HG02840 (cell line): ENCODE measurements around the gene THUMPD1.
"Not testable (repeated sequence)": the region's sequence is repeated elsewhere in the genome, so short reads cannot be mapped to it uniquely, and the experiment has no call there.

Source experiments
- ATAC-seq: cut with Tn5 transposase; IDR thresholded peaks from one replicate; pipeline ENCODE4 v1.9.1; 2021; ENCODE audit warnings: mild to moderate bottlenecking, moderate library complexity, moderate number of reproducible peaks; ENCODE audit not compliant: unreplicated experiment, low FRiP score

THUMPD1 gene

DNA sequence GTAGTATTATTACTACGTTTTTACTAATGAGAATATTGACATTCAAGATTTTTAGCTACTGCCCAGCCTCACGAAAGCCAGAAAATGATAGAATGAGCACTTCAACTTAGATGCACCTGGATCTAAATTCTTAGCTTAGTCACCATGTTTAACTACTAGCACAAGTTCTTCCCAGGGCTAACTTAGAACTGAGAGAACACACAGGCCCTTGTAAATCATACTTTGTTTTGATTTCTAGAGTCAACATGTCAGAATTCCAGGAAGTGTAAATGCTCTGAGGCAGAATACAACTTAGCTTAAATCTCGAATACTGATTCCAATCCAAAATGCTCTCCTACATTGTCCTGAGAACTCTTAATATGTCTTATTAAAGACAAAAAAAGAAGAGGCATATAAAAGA lies 37.3 kb downstream of the THUMPD1 start:
- no peak for ATAC-seq

DNA sequence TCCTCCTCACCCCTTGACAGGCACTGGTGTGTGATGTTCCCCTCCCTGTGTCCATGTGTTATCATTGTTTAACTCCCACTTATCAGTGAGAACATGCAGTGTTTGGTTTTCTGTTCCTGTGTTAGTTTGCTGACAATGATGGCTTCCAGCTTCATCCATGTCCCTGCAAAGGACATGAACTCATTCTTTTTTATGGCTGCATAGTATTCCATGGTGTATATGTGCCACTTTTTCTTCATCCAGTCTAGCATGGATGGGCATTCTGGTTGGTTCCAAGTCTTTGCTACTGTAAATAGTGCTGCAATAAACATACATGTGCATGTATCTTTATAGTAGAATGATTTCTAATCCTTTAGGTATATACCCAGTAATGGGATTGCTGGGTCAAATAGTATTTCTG lies 39.9 kb downstream of the THUMPD1 start:
- not testable (repeated sequence) for ATAC-seq

- no peak for ATAC-seq
Measured at GRCh38 chr16:20696618-20697017, 45.0 kb downstream of the THUMPD1 start.

DNA sequence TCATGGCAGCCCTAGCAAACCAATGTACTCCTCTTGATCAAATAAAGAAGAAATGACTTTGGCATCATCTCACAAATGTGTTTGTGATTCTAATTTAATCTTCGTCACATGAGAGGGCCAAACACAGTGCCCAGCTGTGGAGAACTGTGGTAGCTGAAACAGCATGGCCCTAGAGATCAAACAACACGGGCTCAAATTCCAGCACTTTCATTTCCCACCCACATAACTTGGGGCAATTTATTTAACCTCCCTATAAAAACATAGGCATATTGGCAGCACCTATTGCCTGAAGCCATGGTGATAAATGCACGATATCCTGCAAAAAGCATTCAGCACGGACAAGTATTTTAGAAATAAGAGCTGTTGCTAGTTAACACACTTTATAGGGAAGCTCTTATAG lies 46.6 kb downstream of the THUMPD1 start:
- no peak for ATAC-seq

DNA sequence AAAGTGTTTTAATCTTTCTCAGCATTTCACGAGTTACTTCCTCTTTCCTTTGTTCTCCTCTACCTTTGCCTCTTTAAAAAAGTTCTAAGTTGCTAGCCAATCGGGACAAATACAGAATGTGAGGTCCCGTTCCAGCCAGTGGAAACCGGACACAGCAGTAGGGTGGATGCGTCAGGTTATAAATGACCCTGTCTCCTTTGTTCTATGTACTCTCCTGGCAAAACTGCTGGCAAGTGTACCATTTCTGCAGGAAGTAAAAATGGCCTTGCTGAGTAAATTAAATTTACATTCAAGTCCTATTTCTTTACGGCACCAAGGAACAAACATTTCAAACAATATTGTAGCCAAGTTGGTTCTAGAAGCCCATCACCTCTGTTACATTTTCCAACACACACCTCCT lies 47.5 kb downstream of the THUMPD1 start:
- ATAC-seq = not testable (repeated sequence)

DNA sequence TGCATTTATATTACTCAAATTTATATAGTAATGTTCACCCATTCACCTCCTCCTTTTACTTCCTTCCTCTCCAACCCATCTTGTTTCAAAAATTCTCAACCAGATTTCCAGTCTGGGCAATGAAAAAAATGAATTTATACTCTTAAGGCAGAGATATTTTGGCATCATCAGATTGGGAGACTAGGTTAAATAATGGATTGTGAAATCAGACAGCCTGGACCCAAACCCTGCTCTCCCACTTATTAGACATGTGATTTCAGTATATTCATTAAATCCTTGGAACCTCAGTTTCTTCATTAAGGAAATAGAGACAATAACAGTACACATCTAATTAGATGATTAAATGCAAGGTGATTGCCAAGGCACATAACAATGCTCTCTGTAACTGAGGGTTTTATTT lies 52.0 kb downstream of the THUMPD1 start:
- ATAC-seq = no peak

GRCh38 chr16:20683812-20684211 lies 57.8 kb downstream of the THUMPD1 start:
- no peak for ATAC-seq
